Activated naive CD8-positive, alpha-beta T cell treated with anti-CD3 and anti-CD28 coated beads for 36 hours (primary cell): ENCODE measurements around the gene MYEOV. TPM values are rescaled to one million over a fixed set of nuclear protein-coding genes. Genes with fewer than 3 reads are reported as not detected.

Experiments used
- DNase-seq: peaks from one replicate; pipeline ENCODE4 v3.0.0; 2021
- H3K27ac Mint-ChIP-seq: one replicate; pipeline ENCODE4 v1.8.0; 2022; ENCODE audit warnings: mild to moderate bottlenecking, moderate library complexity, mixed read lengths
- H3K27me3 Mint-ChIP-seq: one replicate; pipeline ENCODE4 v1.8.0; 2022; ENCODE audit warnings: mild to moderate bottlenecking, mixed read lengths
- H3K36me3 Mint-ChIP-seq: one replicate; pipeline ENCODE4 v1.8.0; 2021; ENCODE audit warnings: mild to moderate bottlenecking, mixed read lengths
- H3K4me1 Mint-ChIP-seq: one replicate; pipeline ENCODE4 v1.8.0; 2021; ENCODE audit warnings: mixed read lengths
- H3K4me3 Mint-ChIP-seq: one replicate; pipeline ENCODE4 v1.8.0; 2022; ENCODE audit warnings: mild to moderate bottlenecking, moderate library complexity, mixed read lengths
- H3K9me3 Mint-ChIP-seq: one replicate; pipeline ENCODE4 v1.8.0; 2022; ENCODE audit warnings: mixed read lengths
- total RNA-seq, 2 experiments: library from RNA; stranded (reverse); gene quantifications; one replicate each; pipeline ENCODE4 v1.2.3, GENCODE V29; 2021

MYEOV gene
- total RNA-seq, 2 experiments from 2014 or later, result not detected

DNA sequence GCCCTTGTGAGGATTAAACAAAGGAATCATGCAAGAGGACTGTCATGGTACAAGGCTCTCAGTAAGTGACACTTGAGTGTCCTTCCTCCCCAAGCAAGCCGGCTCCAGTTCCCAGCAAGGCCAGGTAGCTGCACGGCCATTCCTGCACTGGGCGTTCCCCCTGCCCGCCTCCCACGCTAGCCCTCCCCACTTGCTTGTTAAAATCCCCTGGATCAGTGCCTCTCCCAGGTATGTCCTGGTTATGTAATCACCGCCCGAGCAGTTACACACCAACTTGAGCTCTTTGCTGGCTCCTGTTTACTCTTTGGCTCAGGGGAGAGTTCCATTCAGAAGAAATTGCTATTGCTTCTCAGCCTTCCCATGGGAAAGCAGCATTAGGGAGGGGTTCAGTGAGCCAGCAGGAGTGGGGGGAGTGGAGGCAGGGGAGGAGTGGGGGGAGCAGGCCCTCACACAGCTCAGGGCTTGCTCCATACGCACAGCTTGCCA lies 19.4 kb upstream of the MYEOV start:
- Mint-ChIP-seq H3K4me1 (no peaks in the 10 kb centered on the region), H3K9me3 (no peaks in the 10 kb centered on the region), H3K4me3 (no peak overlapping the region), H3K27ac (no peak overlapping the region), H3K36me3 (no peaks in the 10 kb centered on the region), H3K27me3 (no peaks in the 10 kb centered on the region)
- no peak for DNase-seq

DNA sequence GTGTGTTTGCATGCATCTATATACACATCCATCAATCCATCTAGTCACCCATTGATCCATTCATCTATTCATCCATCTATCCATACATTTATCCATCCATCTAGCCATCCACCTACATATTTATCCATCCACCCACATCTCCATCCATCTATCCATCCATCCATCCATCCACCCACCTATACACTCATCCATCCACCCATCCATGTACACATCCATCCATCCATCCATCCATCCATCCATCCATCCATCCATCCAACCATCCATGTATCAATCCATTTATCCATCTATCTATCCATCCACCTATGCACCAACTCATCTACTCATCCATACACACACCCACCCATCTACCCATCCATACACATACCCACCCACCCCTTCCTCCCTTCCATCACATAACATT lies 18.8 kb upstream of the MYEOV start:
- Mint-ChIP-seq H3K36me3 (no peaks in the 10 kb centered on the region), H3K4me3 (no peak overlapping the region), H3K9me3 (no peaks in the 10 kb centered on the region), H3K27me3 (no peaks in the 10 kb centered on the region), H3K27ac (no peak overlapping the region), H3K4me1 (no peaks in the 10 kb centered on the region)
- DNase-seq, result no peak

DNA sequence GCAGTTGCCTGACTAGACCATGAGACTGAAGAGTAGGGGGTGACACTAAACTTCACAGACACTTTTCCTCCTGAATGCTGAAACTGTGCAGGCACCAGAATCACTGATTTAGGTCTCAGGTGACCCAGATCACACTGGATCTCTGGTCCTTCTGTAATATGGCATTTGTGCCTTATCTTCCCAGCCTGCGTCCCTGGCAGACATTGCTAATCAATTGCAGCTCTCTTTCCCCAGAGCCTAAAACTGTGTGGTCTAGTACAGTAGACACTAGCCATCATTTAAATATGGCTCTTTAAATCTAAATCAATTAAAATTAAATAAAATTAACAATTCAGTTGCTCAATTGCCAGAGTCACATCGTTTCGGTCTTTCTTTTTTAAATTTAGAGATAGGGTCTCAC lies 17.8 kb upstream of the MYEOV start:
- no peak overlapping the region for H3K4me3 Mint-ChIP-seq
- no peak overlapping the region for H3K27ac Mint-ChIP-seq
- H3K9me3 Mint-ChIP-seq, result no peaks in the 10 kb centered on the region
- DNase-seq, result no peak
- no peaks in the 10 kb centered on the region for H3K4me1 Mint-ChIP-seq
- H3K27me3 Mint-ChIP-seq, result no peaks in the 10 kb centered on the region
- no peaks in the 10 kb centered on the region for H3K36me3 Mint-ChIP-seq

DNA sequence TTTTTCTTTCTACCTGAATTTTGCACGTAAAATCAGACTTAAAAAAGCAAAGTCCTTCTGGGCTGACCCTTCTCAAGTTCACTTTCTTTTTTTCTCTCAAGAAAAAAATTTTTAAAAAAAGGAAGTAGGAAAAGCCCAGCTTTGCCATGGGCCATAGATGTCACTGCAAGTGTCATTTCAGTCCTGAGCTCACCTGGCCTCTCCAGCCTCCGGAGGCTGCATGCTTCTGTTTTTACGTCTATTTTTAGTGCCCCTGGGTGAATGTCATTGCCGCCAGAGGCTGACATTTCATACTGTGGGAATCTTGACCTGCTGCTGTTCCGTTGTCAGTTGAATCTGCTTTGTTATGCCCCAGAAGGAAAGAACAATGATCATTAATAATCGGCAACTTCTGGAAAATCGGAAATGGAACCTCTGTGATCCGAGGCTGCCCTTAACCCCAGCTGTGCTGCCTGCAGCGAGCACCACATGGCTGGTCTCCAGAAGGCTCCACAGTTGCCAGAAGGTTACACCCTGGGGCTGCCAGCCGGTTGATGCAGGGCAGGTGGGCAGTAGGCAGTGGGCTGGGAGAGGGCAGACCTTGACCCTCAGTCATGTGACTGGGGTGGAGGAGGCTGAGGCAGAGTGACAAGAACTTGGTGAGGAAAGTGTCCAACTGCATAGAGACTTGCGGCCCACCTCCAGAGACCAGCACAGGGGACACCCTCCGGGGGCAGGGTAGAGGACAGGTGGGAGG lies 16.7 kb upstream of the MYEOV start:
- H3K4me1 Mint-ChIP-seq, result no peaks in the 10 kb centered on the region
- H3K4me3 Mint-ChIP-seq, result no peak overlapping the region
- no peaks in the 10 kb centered on the region for H3K9me3 Mint-ChIP-seq
- no peaks in the 10 kb centered on the region for H3K27me3 Mint-ChIP-seq
- no peaks in the 10 kb centered on the region for H3K36me3 Mint-ChIP-seq
- no peak overlapping the region for H3K27ac Mint-ChIP-seq
- DNase-seq, result no peak

DNA sequence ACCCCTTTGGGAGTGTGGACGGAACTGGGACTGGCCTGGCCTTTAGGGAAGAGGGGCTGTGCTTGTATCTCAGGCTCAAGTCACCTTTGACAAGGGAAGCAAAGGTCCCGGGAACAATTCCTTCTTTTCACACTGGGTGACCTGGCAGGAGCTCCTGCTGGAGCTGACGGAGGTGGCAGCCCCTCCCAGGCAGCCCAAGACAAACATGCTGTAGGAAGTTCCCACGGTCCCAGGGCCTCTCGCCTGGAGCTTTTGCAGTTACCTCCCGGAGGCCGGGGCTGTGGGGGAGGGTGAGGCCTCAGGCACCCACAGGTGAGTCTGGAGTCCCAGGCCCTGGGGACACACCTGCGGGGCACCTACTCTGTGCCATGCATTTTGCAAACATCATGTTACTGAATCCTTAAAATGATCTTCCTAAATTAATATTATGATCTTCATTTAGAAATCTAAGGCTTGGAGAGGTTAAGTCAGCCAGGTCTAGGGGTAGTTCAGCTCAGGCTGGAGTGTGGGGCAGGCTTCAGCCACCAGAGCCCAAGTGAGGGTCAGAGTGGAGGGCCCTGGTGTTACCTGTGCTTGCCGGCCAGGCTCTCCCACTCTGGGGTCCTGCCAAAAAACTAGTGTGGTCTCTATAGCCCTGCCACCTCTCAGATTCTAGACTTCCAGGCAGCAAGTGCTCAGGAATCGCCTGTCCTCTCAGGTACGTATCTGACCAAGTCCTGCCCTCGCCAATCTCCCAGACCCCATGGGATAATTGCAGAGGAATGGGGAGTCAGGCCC lies 15.7 kb upstream of the MYEOV start:
- Mint-ChIP-seq H3K27me3 (peaks cover under 1% of the 10 kb centered on the region), H3K27ac (no peak overlapping the region), H3K4me3 (no peak overlapping the region), H3K36me3 (no peaks in the 10 kb centered on the region), H3K9me3 (no peaks in the 10 kb centered on the region), H3K4me1 (no peaks in the 10 kb centered on the region)
- DNase-seq, result no peak

DNA sequence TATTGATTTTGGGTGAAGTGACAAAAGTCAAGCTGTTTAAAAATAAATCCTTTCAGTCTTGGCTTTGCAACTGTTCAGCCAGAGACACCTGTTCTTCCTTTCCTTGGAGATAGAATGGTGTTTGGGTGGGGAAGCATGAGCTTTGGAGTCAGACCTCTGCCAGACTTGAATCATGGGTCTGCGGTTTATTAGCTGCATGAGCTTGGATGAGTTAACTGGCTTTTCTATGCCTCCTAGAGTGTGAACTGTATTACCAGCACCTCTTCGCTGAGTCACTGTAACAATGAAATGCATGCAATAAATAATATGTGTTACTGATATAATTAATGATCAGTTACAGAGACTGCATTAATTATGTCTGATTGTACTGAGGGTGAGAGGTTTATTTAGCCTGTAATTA lies 13.5 kb upstream of the MYEOV start:
- DNase-seq, result no peak
- Mint-ChIP-seq H3K36me3 (no peaks in the 10 kb centered on the region), H3K27ac (no peak overlapping the region), H3K9me3 (no peaks in the 10 kb centered on the region), H3K4me3 (no peak overlapping the region), H3K4me1 (no peaks in the 10 kb centered on the region), H3K27me3 (peaks cover 3% of the 10 kb centered on the region)

DNA sequence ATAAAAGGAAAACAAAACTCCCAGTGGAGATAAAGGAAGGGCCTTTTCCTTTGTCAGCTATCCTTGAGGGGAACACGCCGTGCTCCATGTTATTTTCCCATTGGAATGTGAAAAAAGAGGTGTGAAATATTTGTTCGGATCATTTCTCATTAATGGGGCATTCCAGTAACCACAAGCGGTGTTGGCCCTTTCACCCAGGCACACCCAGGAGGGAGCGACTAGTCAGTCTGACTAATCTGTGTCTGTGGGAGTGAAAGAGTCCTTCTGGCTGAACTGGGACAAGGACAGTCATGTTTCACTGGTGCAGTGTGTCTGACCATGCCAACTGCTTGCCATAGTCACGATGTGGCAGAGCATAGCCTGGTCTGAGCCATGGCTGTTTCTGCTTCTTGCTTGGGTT lies 13.0 kb upstream of the MYEOV start:
- no peak for DNase-seq

DNA sequence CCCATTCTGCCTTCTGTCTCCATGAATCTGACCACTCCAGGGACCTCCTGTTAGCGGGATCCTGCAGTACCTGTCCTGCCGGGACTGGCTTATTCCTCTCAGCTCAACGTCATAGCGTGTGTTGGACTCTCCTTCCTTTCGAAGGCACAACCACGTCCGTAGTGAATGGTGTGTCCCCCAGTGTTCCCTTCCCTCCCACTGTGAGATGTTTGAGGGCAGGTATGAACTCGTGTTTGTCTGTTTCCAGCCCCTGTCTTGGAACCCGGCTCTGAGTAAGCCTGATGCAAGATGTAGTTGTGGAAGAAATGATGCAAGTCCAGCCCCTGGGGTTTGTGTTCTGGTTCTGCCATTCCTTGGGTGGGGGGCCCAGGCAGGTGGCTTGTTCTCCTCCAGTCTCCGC lies 10.5 kb upstream of the MYEOV start:
- Mint-ChIP-seq H3K4me1 (no peaks in the 10 kb centered on the region), H3K27ac (no peak overlapping the region), H3K9me3 (no peaks in the 10 kb centered on the region), H3K36me3 (no peaks in the 10 kb centered on the region), H3K4me3 (no peak overlapping the region), H3K27me3 (peaks cover 3% of the 10 kb centered on the region)
- no peak for DNase-seq

More for the DNA sequence above, 13.0 kb upstream of the MYEOV start:
- Mint-ChIP-seq H3K4me3 (no peak overlapping the region), H3K36me3 (no peaks in the 10 kb centered on the region), H3K27ac (no peak overlapping the region), H3K9me3 (no peaks in the 10 kb centered on the region), H3K27me3 (peaks cover 3% of the 10 kb centered on the region), H3K4me1 (no peaks in the 10 kb centered on the region)

DNA sequence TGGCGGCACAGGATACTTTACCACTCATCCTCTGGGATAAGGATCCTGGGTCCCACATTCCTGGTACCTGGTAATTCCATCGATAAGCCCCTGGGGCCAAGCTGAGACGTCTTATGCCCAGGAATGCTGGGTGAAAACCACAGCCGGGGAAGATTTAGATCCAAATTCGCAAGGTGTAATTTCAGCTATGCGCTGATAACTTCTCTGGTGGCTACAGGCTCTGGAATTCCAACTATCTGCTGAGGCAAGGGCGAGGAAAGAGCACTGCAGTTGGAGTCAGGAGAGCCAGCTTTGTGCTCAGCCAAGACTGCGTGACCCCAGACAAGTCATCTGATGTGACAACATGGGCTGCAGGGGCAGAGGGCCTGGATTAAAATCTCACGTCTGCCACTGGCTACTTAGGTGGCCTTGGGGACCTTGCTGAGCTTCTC lies 9.9 kb upstream of the MYEOV start:
- Mint-ChIP-seq H3K4me3 (no peak overlapping the region), H3K36me3 (no peaks in the 10 kb centered on the region), H3K27me3 (peaks cover 3% of the 10 kb centered on the region), H3K4me1 (no peaks in the 10 kb centered on the region), H3K9me3 (no peaks in the 10 kb centered on the region), H3K27ac (no peak overlapping the region)
- no peak for DNase-seq

DNA sequence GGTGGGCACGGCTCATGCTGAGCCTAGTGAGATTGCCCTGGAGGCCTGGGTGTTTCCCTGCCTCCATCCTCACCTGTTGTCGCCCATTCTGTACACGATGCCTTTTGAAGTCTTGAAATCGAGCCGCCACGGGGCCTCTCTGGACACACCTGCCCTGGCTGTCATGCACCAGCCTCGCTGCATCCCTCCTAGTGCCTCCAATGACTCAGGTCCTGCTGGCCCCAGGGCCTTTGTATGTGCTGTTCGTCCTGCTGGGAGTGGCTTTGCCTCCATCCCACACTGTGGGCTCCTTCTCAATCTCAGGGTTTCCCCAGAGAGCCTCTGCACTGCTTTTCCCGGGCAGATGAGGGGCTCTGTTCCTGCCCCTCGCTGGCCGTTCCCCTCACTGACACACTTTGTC lies 8.9 kb upstream of the MYEOV start:
- H3K27ac Mint-ChIP-seq, result no peak overlapping the region
- no peak overlapping the region for H3K4me3 Mint-ChIP-seq
- no peaks in the 10 kb centered on the region for H3K4me1 Mint-ChIP-seq
- no peak for DNase-seq
- no peaks in the 10 kb centered on the region for H3K9me3 Mint-ChIP-seq
- no peaks in the 10 kb centered on the region for H3K36me3 Mint-ChIP-seq
- H3K27me3 Mint-ChIP-seq, result peaks cover 3% of the 10 kb centered on the region

DNA sequence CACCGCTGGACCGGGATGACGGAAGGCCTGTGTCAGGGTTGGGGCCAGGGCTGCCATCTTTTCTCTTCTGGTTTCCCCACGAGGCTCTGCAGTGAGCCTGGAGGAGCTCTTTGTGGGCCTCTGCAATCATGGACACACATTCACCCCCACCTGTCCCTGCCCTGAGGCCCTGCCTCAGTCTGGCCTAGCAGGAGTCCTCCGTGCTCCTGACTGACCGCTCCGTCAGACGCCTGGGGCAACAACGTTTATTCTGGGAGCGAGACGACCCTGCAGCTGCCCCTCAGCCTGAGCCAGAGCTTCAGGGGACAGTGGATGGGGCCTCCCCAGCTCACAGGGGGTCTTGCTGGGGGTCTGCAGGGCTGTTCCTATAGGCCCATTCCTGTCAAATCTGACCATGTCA lies 8.2 kb upstream of the MYEOV start:
- no peaks in the 10 kb centered on the region for H3K36me3 Mint-ChIP-seq
- H3K4me1 Mint-ChIP-seq, result no peaks in the 10 kb centered on the region
- H3K27me3 Mint-ChIP-seq, result peaks cover 3% of the 10 kb centered on the region
- H3K27ac Mint-ChIP-seq, result no peak overlapping the region
- DNase-seq, result no peak
- H3K4me3 Mint-ChIP-seq, result no peak overlapping the region
- no peaks in the 10 kb centered on the region for H3K9me3 Mint-ChIP-seq

DNA sequence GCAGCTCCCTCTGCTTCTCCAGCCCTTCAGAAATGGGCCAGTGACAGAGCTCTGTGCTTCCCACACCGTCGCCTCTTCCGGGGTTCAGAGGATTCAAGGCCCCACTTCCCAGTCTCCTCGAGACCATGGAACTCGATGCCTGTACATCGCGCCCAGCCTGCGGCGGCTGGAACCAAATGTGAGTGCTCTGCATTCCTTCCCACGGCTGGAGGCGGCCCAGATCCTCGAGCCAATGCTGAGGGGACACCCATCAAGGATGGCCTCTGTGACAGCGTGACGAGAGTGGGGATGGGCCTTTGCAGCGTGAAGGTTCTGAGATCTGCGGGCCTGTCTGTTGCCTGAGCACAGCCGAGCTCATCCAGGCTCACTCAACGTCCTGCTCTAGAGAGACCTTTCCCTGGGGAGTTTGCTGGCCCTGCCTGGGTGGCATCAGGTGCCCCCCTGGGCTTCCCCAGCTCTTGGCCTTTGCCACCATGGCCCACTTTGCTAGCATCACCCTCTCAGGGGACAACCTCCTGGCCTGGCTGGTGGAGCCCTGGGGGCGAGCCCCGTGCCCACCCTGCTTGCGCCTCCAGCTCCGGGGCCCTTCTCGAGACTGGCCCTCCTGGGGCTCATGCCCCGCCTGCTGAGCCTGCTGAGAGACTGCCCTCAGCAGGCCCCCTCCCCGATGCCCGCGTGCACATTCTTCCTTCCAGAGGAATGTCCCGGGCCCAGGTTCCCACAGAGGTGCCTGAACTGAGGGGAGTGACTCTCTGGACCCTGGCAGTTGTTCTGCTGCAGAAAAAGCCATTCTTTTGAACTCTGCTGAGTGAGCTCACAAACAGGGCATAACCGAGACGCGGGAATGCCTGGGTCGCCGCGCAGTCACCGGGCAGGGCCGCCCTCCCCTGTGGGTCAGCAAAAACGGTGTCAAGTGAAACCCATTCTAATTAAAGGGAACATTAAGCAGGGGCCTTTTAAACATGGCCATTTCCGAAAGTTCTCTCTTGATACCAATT lies 7.3 kb upstream of the MYEOV start:
- Mint-ChIP-seq H3K36me3 (no peaks in the 10 kb centered on the region), H3K9me3 (no peaks in the 10 kb centered on the region), H3K4me3 (no peak overlapping the region), H3K4me1 (no peaks in the 10 kb centered on the region), H3K27me3 (peaks cover 3% of the 10 kb centered on the region), H3K27ac (no peak overlapping the region)
- no peak for DNase-seq

DNA sequence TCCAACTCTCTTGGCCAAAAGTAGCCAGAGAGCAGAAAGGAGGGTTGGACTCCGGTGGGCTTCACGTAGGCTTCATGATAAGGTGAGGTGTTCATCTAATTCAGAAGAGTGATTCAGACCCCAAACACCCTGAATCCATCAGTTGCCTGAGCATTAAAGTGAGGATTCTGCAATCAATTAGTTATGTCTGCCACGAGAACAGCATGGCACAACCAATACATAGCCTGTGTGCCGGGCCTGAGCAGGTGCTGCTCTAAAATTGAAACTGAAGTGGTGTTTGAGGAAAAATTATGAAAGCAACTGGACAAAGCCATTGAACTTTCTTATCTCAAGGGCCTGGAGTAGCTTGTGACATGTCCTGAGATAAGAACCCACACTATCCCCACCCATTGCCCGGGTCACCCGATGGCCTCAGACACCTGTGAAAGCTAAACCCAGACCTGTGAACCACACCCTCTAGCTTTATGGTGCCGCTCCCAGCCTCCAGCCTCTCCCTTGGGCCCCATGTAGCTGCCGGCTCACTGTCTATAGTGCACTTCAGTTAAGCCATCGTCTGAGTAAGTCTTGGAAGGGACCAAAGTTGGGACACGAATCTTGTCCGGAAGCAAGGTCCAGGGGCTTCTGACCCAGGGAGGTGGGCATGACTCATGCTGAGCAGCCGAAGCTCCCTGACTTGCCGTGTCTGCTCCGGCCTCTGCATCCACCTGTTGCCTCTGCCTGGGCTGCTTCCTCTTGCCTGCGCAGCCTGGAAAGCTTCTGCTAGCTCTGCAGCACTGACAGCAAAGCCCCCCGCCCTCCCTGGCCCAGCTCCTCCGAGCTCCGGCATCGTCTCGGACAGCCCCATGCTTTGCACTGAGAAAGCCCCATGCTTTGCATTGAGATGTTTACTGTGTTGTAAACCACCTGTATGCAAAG lies 5.7 kb upstream of the MYEOV start:
- no peak for DNase-seq
- Mint-ChIP-seq H3K9me3 (no peaks in the 10 kb centered on the region), H3K4me1 (no peaks in the 10 kb centered on the region), H3K27ac (no peak overlapping the region), H3K27me3 (peaks cover 2% of the 10 kb centered on the region), H3K36me3 (no peaks in the 10 kb centered on the region), H3K4me3 (no peak overlapping the region)

DNA sequence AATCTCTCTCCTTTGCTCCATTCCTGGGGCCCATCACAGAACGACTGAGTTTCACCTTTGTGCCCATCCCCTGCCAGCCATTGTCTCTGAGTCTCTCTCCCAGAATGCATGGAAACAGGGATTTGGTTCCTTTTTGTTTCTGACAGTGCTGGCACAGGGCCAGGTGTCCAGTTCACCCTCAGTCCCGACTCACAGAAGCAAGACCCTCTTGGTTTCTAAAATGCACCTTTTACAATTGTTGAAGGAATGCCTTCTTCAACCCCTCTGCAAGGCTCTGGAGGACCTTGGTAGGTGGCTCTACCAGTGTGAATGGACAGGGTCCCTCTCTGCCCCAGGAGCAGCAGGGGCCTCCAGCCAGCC lies 5.1 kb upstream of the MYEOV start:
- no peak for DNase-seq
- no peaks in the 10 kb centered on the region for H3K27me3 Mint-ChIP-seq
- H3K36me3 Mint-ChIP-seq, result no peaks in the 10 kb centered on the region
- H3K27ac Mint-ChIP-seq, result no peak overlapping the region
- H3K4me3 Mint-ChIP-seq, result no peak overlapping the region
- H3K4me1 Mint-ChIP-seq, result no peaks in the 10 kb centered on the region
- H3K9me3 Mint-ChIP-seq, result no peaks in the 10 kb centered on the region
